Measurements from ENCODE around the gene CDCA7.
A peak's percentile ranks its signal among the peaks of the same experiment; 100 is the strongest.
"Not testable (repeated sequence)": the region's sequence is repeated elsewhere in the genome, so short reads cannot be mapped to it uniquely, and the experiment has no call there.

Gene CDCA7

GRCh38 chr2:173354582-173355131 is at the start of gene CDCA7:
Gene CDCA7 (plus strand): TSS chr2:173354872. CDS start chr2:173354964, 92 bp downstream.
- peak; percentile 65 for DNase-seq (ENCODE audit: low read depth)

- DNase-seq (ENCODE audit: low read depth), result no peak
Observed at GRCh38 chr2:173305303-173305702, 49.4 kb upstream of the CDCA7 start.

GRCh38 chr2:173307293-173307692 is 47.4 kb upstream of the CDCA7 start:
- no peak for DNase-seq (ENCODE audit: low read depth)

GRCh38 chr2:173309370-173309769 is 45.3 kb upstream of the CDCA7 start:
- not testable (repeated sequence) for DNase-seq (ENCODE audit: low read depth)

- no peak for DNase-seq (ENCODE audit: low read depth)
Observed at GRCh38 chr2:173311844-173312606, 42.6 kb upstream of the CDCA7 start.

- DNase-seq (ENCODE audit: low read depth), result no peak
Observed at GRCh38 chr2:173323371-173323770, 31.3 kb upstream of the CDCA7 start.

GRCh38 chr2:173326806-173327205 is 27.9 kb upstream of the CDCA7 start:
- DNase-seq (ENCODE audit: low read depth), result peak; percentile 30

GRCh38 chr2:173327421-173327820 is 27.3 kb upstream of the CDCA7 start:
- DNase-seq (ENCODE audit: low read depth), result no peak

- DNase-seq (ENCODE audit: low read depth), result not testable (repeated sequence)
Observed at GRCh38 chr2:173333003-173333402, 21.7 kb upstream of the CDCA7 start.

GRCh38 chr2:173339807-173340206 is 14.9 kb upstream of the CDCA7 start:
- DNase-seq (ENCODE audit: low read depth), result no peak

- DNase-seq (ENCODE audit: low read depth), result no peak
Observed at GRCh38 chr2:173343921-173344320, 10.8 kb upstream of the CDCA7 start.

GRCh38 chr2:173346035-173346434 is 8.6 kb upstream of the CDCA7 start:
- no peak for DNase-seq (ENCODE audit: low read depth)

GRCh38 chr2:173347305-173348168 is 7.1 kb upstream of the CDCA7 start:
- DNase-seq (ENCODE audit: low read depth), result no peak

GRCh38 chr2:173349287-173349686 is 5.4 kb upstream of the CDCA7 start:
- DNase-seq (ENCODE audit: low read depth), result no peak

- no peak for DNase-seq (ENCODE audit: low read depth)
Observed at GRCh38 chr2:173350383-173350782, 4.3 kb upstream of the CDCA7 start.

GRCh38 chr2:173351879-173352278 is 2.8 kb upstream of the CDCA7 start:
- no peak for DNase-seq (ENCODE audit: low read depth)

GRCh38 chr2:173353556-173353955 is 1.1 kb upstream of the CDCA7 start:
- DNase-seq (ENCODE audit: low read depth), result no peak

- DNase-seq (ENCODE audit: low read depth), result peak; percentile 2
Observed at GRCh38 chr2:173354073-173354581, 545 bp upstream of the CDCA7 start.

- DNase-seq (ENCODE audit: low read depth), result peak; percentile 14
Observed at GRCh38 chr2:173355132-173355865, 627 bp downstream of the CDCA7 start.

- DNase-seq (ENCODE audit: low read depth), result no peak
Observed at GRCh38 chr2:173355866-173356508, 1.3 kb downstream of the CDCA7 start.

GRCh38 chr2:173357346-173357745 is 2.7 kb downstream of the CDCA7 start:
- no peak for DNase-seq (ENCODE audit: low read depth)
